Measurements from ENCODE around the gene NOVA1.

DNA sequence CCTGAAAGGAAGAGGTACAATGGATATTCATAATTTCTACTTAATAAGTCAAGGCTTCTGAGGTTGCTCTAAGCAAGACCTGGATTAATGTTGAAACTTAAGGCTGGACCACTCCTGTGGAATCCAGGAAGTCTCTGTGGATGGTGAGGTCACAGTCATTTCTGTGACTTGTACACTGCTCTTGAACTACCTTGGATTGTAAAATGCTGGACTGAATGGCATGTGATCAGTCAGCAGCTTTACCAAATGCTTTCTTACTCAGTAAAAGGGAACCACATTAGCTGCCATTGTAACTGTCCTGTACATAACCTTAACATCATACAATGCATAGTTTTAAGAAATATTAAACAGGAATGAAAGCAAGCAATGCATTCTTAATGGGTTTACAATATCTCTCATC, 182.9 kb downstream of the NOVA1 start:
- TF ChIP-seq, protein P1, sequence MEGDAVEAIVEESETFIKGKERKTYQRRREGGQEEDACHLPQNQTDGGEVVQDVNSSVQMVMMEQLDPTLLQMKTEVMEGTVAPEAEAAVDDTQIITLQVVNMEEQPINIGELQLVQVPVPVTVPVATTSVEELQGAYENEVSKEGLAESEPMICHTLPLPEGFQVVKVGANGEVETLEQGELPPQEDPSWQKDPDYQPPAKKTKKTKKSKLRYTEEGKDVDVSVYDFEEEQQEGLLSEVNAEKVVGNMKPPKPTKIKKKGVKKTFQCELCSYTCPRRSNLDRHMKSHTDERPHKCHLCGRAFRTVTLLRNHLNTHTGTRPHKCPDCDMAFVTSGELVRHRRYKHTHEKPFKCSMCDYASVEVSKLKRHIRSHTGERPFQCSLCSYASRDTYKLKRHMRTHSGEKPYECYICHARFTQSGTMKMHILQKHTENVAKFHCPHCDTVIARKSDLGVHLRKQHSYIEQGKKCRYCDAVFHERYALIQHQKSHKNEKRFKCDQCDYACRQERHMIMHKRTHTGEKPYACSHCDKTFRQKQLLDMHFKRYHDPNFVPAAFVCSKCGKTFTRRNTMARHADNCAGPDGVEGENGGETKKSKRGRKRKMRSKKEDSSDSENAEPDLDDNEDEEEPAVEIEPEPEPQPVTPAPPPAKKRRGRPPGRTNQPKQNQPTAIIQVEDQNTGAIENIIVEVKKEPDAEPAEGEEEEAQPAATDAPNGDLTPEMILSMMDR (IDR thresholded peaks at IDR 0.05; ENCODE audit: extremely low read depth in 1 of 2, insufficient read depth in 1 of 2, low read depth in 1 of 2, low read length in 2 of 2): no peak
- TF ChIP-seq POLR2A (IDR thresholded peaks at IDR 0.05; ENCODE audit: low read depth, low read length) (no peak), EZH2 (IDR thresholded peaks at IDR 0.05; ENCODE audit: borderline replicate concordance, low read depth, low read length, severe bottlenecking) (no peak), POLR2AphosphoS5 (IDR thresholded peaks at IDR 0.05; ENCODE audit: insufficient read depth, low read depth, low read length) (no peak), JUN (IDR thresholded peaks at IDR 0.05; ENCODE audit: borderline replicate concordance, insufficient read depth, insufficient read length, low read depth) (no peak)
- TF ChIP-seq, protein P2, sequence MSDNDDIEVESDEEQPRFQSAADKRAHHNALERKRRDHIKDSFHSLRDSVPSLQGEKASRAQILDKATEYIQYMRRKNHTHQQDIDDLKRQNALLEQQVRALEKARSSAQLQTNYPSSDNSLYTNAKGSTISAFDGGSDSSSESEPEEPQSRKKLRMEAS (IDR thresholded peaks at IDR 0.05; ENCODE audit: insufficient read depth, insufficient read length): no peak

Data from endothelial cell of umbilical vein (primary cell).